Panc1 (cell line): ENCODE measurements around the gene E2F2. TPM values are rescaled to one million over a fixed set of nuclear protein-coding genes. Genes with fewer than 3 reads are reported as not detected.

ENCODE experiments used
- ATAC-seq: fragments of 200-7000 bp; cut with Tn5 transposase; 2 replicates; pipeline ENCODE4 v1.9.1; 2020; ENCODE audit warnings: mild to moderate bottlenecking, moderate library complexity
- BruUV-seq: library from RNA; stranded (reverse); fragments of 400-500 nt; replicated peaks from 2 replicates; lab custom pipeline; 2021; lab: Mats Ljungman, UMichigan
- CTCF ChIA-PET: fragments of 300-600 bp; sonication (Branson Sonifier 250); formaldehyde crosslinking; loops from one replicate; lab custom pipeline; 2022; ENCODE audit warnings: antibody characterized with exemption; lab: Charles Lee
- POLR2A ChIA-PET: fragments of 300-600 bp; sonication (Branson Sonifier 250); formaldehyde crosslinking; loops from one replicate; lab custom pipeline; 2022; ENCODE audit warnings: antibody characterized with exemption; lab: Charles Lee
- DNase-seq: peaks from one replicate; pipeline ENCODE4 v3.0.0-alpha.2; 2010; ENCODE audit warnings: low read depth, low spot score
- H3K27ac ChIP-seq: 2 replicates; pipeline ENCODE4 v1.5.1; 2011; ENCODE audit warnings: mild to moderate bottlenecking, low read length, inconsistent platforms
- H3K27me3 ChIP-seq: fragments of 200-500 bp; sonication (Bioruptor generic); 2 replicates; pipeline ENCODE4 v1.6.0; 2014; ENCODE audit warnings: low read length, inconsistent platforms; ENCODE audit not compliant: control insufficient read depth, insufficient read depth
- H3K36me3 ChIP-seq: fragments of 200-500 bp; sonication (Bioruptor generic); 2 replicates; pipeline ENCODE4 v1.5.1; 2014; ENCODE audit warnings: inconsistent platforms, mild to moderate bottlenecking, low read length, moderate library complexity; ENCODE audit not compliant: control insufficient read depth, insufficient read depth
- H3K4me1 ChIP-seq: 2 replicates; pipeline ENCODE4 v1.5.1; 2011; ENCODE audit warnings: inconsistent platforms, mild to moderate bottlenecking, low read length, moderate library complexity; ENCODE audit not compliant: control insufficient read depth, insufficient read depth
- H3K4me3 ChIP-seq, 2 experiments: 2 replicates each; pipeline ENCODE4 v1.5.1; 2011 to 2012; ENCODE audit warnings: low read depth in 2 of 2, low read length in 2 of 2, mild to moderate bottlenecking in 2 of 2, inconsistent platforms in 1 of 2, moderate library complexity in 1 of 2
- H3K9me3 ChIP-seq: fragments of 200-500 bp; sonication (Bioruptor generic); 2 replicates; pipeline ENCODE4 v1.5.1; 2014; ENCODE audit warnings: low read depth, mild to moderate bottlenecking, inconsistent platforms, low read length, moderate library complexity; ENCODE audit not compliant: control insufficient read depth, insufficient read depth
- CTCF ChIP-seq: fragments of 450-650 bp; IDR thresholded peaks from 2 replicates; pipeline ENCODE4 v1.5.1; 2017; ENCODE audit warnings: mild to moderate bottlenecking
- POLR2AphosphoS5 ChIP-seq: IDR thresholded peaks from 2 replicates; pipeline ENCODE4 v1.6.1; 2012; ENCODE audit warnings: mild to moderate bottlenecking, low read depth, low read length, moderate library complexity
- REST ChIP-seq, 2 experiments: IDR thresholded peaks; 2 replicates each; pipeline ENCODE4 v1.6.1; 2011 to 2012; ENCODE audit warnings: low read depth in 2 of 2, control low read depth in 1 of 2, low read length in 1 of 2, mild to moderate bottlenecking in 1 of 2, moderate library complexity in 1 of 2; ENCODE audit not compliant: insufficient read depth in 1 of 2
- SIN3A ChIP-seq: IDR thresholded peaks from 2 replicates; pipeline ENCODE4 v1.6.1; 2012; ENCODE audit warnings: low read depth, mild to moderate bottlenecking, low read length, moderate library complexity, borderline replicate concordance; ENCODE audit not compliant: insufficient read depth
- TCF7L2 ChIP-seq: IDR thresholded peaks from 2 replicates; pipeline ENCODE4 v1.6.1; 2011; ENCODE audit warnings: mild to moderate bottlenecking, low read depth, low read length, inconsistent platforms
- in situ Hi-C: cut with HindIII; loops from 2 replicates; pipeline ENCODE4 v1.10.0; 2016; ENCODE audit warnings: low sequenced_read_pairs, low pct_unique_long_range_greater_than_20kb
- intact Hi-C: fragments of 100-400 bp; cut with micrococcal nuclease; formaldehyde crosslinking; loops from one replicate; pipeline ENCODE4 v1.10.0; 2022; ENCODE audit not compliant: unreplicated experiment
- total RNA-seq: library from RNA; stranded (reverse); gene quantifications from one replicate; pipeline ENCODE4 v1.2.1, GENCODE V29; 2021; ENCODE audit not compliant: unreplicated experiment

E2F2 gene
- total RNA-seq, 1 experiment from 2014 or later = 9.5 TPM

- no peaks in the 10 kb centered on the region for H3K27me3 ChIP-seq
- CTCF ChIA-PET = no interaction called here
- POLR2A ChIA-PET = interaction anchor here (0.6 kb wide), 1 partner anchor 115 kb away, joined by 4 read pairs; no protein-coding TSS in a partner anchor
- in situ Hi-C loops (no loop called here), intact Hi-C loops (no loop called here)
- BruUV-seq = no TSS peak
- no peaks in the 10 kb centered on the region for H3K9me3 ChIP-seq
- no peak overlapping the region for H3K27ac ChIP-seq
- no peak overlapping the region for H3K4me3 ChIP-seq
- DNase-seq (no peak), ATAC-seq (no peak)
- peaks cover 17% of the 10 kb centered on the region for H3K4me1 ChIP-seq
- TF ChIP-seq TCF7L2 = no peak
- TF ChIP-seq REST (IDR thresholded peaks at IDR 0.05; ENCODE audit: insufficient read depth in 1 of 2, low read depth in 2 of 2, low read length in 1 of 2) = no peak
- TF ChIP-seq SIN3A = no peak
- TF ChIP-seq CTCF = no peak
- TF ChIP-seq POLR2AphosphoS5 = no peak
- H3K36me3 ChIP-seq = no peaks in the 10 kb centered on the region
These were observed 47.4 kb upstream of the E2F2 start for GRCh38 chr1:23578311-23578996.

GRCh38 chr1:23577056-23578004, 46.3 kb upstream of the E2F2 start:
- no TSS peak for BruUV-seq
- H3K27ac ChIP-seq = peak overlapping the region; percentile 42
- POLR2A ChIA-PET = interaction anchor here (1.6 kb wide), 1 partner anchor 31 kb away, joined by 3 read pairs; no protein-coding TSS in a partner anchor

More at GRCh38 chr1:23577056-23578004, 46.3 kb upstream of the E2F2 start:
- intact Hi-C loops = no loop called here
- peaks cover 17% of the 10 kb centered on the region for H3K4me1 ChIP-seq
- no peaks in the 10 kb centered on the region for H3K9me3 ChIP-seq
- H3K36me3 ChIP-seq = no peaks in the 10 kb centered on the region
- H3K4me3 ChIP-seq = no peak overlapping the region
- in situ Hi-C loops = no loop called here
- H3K27me3 ChIP-seq = no peaks in the 10 kb centered on the region
- ATAC-seq = peak; percentile 73; the same call in 1 of the 2 replicates
- no peak for DNase-seq
- CTCF ChIA-PET = interaction anchor here (0.7 kb wide), 1 partner anchor 225 kb away, joined by 5 read pairs; no protein-coding TSS in a partner anchor
- TF ChIP-seq CTCF (no peak), TCF7L2 (no peak)
